ENCODE data around the gene B4GALNT2. TPM values are rescaled to one million over a fixed set of nuclear protein-coding genes. Genes with fewer than 3 reads are reported as not detected.

The B4GALNT2 gene
- total and polyA plus RNA-seq, 2 of the 13 experiments (the other 11 are each of a cell fraction or from before 2014, with no cell fraction given): not detected

GRCh38 chr17:49132699-49133364 is at the start of gene B4GALNT2 (continued):
- TF ChIP-seq, protein P1, sequence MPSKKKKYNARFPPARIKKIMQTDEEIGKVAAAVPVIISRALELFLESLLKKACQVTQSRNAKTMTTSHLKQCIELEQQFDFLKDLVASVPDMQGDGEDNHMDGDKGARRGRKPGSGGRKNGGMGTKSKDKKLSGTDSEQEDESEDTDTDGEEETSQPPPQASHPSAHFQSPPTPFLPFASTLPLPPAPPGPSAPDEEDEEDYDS (CRISPR knock-in tag; IDR thresholded peaks at IDR 0.05): no peak
- no peak for TF ChIP-seq AGO1 (IDR thresholded peaks at IDR 0.05; ENCODE audit: low read depth, low read length, poor library complexity, severe bottlenecking)
- TF ChIP-seq, protein P2, sequence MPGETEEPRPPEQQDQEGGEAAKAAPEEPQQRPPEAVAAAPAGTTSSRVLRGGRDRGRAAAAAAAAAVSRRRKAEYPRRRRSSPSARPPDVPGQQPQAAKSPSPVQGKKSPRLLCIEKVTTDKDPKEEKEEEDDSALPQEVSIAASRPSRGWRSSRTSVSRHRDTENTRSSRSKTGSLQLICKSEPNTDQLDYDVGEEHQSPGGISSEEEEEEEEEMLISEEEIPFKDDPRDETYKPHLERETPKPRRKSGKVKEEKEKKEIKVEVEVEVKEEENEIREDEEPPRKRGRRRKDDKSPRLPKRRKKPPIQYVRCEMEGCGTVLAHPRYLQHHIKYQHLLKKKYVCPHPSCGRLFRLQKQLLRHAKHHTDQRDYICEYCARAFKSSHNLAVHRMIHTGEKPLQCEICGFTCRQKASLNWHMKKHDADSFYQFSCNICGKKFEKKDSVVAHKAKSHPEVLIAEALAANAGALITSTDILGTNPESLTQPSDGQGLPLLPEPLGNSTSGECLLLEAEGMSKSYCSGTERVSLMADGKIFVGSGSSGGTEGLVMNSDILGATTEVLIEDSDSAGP (CRISPR knock-in tag; IDR thresholded peaks at IDR 0.05; ENCODE audit: borderline replicate concordance): no peak; the same call in 1 of the 2 replicates
- no peak for TF ChIP-seq FOXM1 (CRISPR knock-in tag; IDR thresholded peaks at IDR 0.05)
- TF ChIP-seq ARID5B (CRISPR knock-in tag; IDR thresholded peaks at IDR 0.05): 0 out of 2 replicates have a peak, but pooled peaks have one; percentile 18
- no peak for TF ChIP-seq RORA (CRISPR knock-in tag; IDR thresholded peaks at IDR 0.05)
- no peak for TF ChIP-seq CEBPB (IDR thresholded peaks at IDR 0.05; ENCODE audit: borderline replicate concordance, low read depth, low read length)
- no peak for TF ChIP-seq FLYWCH1 (CRISPR knock-in tag; IDR thresholded peaks at IDR 0.05)
- no peak for TF ChIP-seq ZKSCAN8 (CRISPR knock-in tag; IDR thresholded peaks at IDR 0.05; ENCODE audit: borderline replicate concordance)
- TF ChIP-seq ZFP36L1 (CRISPR knock-in tag; IDR thresholded peaks at IDR 0.05): no peak
- no peak for TF ChIP-seq SPEN (CRISPR knock-in tag; IDR thresholded peaks at IDR 0.05; ENCODE audit: low read depth)
- 0 out of 2 replicates have a peak, but pooled peaks have one; percentile 46 for TF ChIP-seq ESRRA (CRISPR knock-in tag; IDR thresholded peaks at IDR 0.05; ENCODE audit: low read depth)
- TF ChIP-seq ZNF512 (CRISPR knock-in tag; IDR thresholded peaks at IDR 0.05): no peak
- TF ChIP-seq RBM39 (IDR thresholded peaks at IDR 0.05; ENCODE audit: low read depth, low read length, poor library complexity, severe bottlenecking): peak; percentile 48
- TF ChIP-seq ZNF766 (CRISPR knock-in tag; IDR thresholded peaks at IDR 0.05; ENCODE audit: borderline replicate concordance): peak; percentile 36; the same call in 1 of the 2 replicates
- no peak for TF ChIP-seq ZNF296 (CRISPR knock-in tag; conservative IDR thresholded peaks at IDR 0.05)
- no peak for TF ChIP-seq SMAD3 (CRISPR knock-in tag; IDR thresholded peaks at IDR 0.05)
- TF ChIP-seq FIP1L1 (IDR thresholded peaks at IDR 0.05; ENCODE audit: borderline replicate concordance, insufficient read depth, low read depth, low read length): no peak
- TF ChIP-seq FOSL2 (CRISPR knock-in tag; IDR thresholded peaks at IDR 0.05): no peak
